Osteocyte (in vitro differentiated cells): ENCODE measurements around the gene C4orf17. TPM values are rescaled to one million over a fixed set of nuclear protein-coding genes. Genes with fewer than 3 reads are reported as not detected.

ENCODE experiments used
- DNase-seq: peaks from one replicate; pipeline ENCODE4 v3.0.0; 2021; ENCODE audit warnings: mixed read lengths; ENCODE audit not compliant: unreplicated experiment; ENCODE audit errors: extremely low spot score
- H3K27ac Mint-ChIP-seq: one replicate; pipeline ENCODE4 v1.8.0; 2021; ENCODE audit warnings: mild to moderate bottlenecking, mixed read lengths; ENCODE audit not compliant: unreplicated experiment
- H3K27me3 Mint-ChIP-seq: one replicate; pipeline ENCODE4 v1.8.0; 2021; ENCODE audit warnings: mixed read lengths; ENCODE audit not compliant: unreplicated experiment
- H3K36me3 Mint-ChIP-seq: one replicate; pipeline ENCODE4 v1.8.0; 2021; ENCODE audit warnings: mixed read lengths; ENCODE audit not compliant: unreplicated experiment
- H3K4me1 Mint-ChIP-seq: one replicate; pipeline ENCODE4 v1.8.0; 2021; ENCODE audit warnings: mixed read lengths; ENCODE audit not compliant: unreplicated experiment
- H3K4me3 Mint-ChIP-seq: one replicate; pipeline ENCODE4 v1.8.0; 2021; ENCODE audit warnings: mild to moderate bottlenecking, moderate library complexity, mixed read lengths; ENCODE audit not compliant: unreplicated experiment
- H3K9me3 Mint-ChIP-seq: one replicate; pipeline ENCODE4 v1.8.0; 2021; ENCODE audit warnings: mixed read lengths; ENCODE audit not compliant: unreplicated experiment
- total RNA-seq: library from RNA; stranded (reverse); gene quantifications from 2 replicates; pipeline ENCODE4 v1.2.1, GENCODE V29; 2021
- TF ChIP-seq, protein P1 (sequence below): fragments of 200-600 bp; sonication (generic); IDR thresholded peaks from 2 replicates; pipeline ENCODE4 v1.5.0; 2021; ENCODE audit warnings: antibody characterized with exemption, mild to moderate bottlenecking, moderate library complexity

The C4orf17 gene
- total RNA-seq, 1 donor from 2014 or later: not detected

DNA sequence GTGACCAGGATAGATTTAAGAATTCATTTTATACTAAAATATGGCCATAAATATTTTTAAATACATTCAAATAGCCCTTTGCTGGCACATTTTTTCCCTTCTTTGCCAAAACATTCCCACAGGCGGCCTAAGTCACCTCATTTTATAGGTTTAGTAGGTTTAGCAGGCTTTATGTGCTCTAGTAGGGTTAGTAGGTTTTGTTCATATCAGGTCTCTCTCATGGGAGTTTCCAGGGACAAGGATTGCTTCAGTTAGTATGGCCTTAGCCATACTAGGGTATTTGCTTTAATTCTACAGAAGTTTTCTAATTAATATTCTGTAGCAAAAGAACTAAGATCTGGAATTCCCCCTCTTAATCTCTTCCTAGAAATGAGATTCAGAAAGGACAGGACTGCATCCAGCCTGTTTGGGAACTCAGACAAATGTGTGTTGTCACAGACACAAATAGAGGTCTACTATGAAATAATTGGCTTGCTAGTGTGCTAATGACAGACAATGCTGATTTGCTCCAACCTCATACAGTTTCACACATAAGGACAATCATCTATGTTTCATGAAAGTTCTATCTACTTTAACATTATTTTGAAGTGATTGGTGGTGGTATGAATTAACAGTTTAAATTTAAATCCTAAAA, 63.0 kb downstream of the C4orf17 start:
- no peaks in the 10 kb centered on the region for H3K9me3 Mint-ChIP-seq
- no peak overlapping the region for H3K4me3 Mint-ChIP-seq
- no peaks in the 10 kb centered on the region for H3K36me3 Mint-ChIP-seq
- H3K4me1 Mint-ChIP-seq: no peaks in the 10 kb centered on the region
- H3K27ac Mint-ChIP-seq: no peak overlapping the region
- no peak for DNase-seq
- peaks cover 49% of the 10 kb centered on the region for H3K27me3 Mint-ChIP-seq
- TF ChIP-seq, protein P1, sequence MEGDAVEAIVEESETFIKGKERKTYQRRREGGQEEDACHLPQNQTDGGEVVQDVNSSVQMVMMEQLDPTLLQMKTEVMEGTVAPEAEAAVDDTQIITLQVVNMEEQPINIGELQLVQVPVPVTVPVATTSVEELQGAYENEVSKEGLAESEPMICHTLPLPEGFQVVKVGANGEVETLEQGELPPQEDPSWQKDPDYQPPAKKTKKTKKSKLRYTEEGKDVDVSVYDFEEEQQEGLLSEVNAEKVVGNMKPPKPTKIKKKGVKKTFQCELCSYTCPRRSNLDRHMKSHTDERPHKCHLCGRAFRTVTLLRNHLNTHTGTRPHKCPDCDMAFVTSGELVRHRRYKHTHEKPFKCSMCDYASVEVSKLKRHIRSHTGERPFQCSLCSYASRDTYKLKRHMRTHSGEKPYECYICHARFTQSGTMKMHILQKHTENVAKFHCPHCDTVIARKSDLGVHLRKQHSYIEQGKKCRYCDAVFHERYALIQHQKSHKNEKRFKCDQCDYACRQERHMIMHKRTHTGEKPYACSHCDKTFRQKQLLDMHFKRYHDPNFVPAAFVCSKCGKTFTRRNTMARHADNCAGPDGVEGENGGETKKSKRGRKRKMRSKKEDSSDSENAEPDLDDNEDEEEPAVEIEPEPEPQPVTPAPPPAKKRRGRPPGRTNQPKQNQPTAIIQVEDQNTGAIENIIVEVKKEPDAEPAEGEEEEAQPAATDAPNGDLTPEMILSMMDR: no peak

DNA sequence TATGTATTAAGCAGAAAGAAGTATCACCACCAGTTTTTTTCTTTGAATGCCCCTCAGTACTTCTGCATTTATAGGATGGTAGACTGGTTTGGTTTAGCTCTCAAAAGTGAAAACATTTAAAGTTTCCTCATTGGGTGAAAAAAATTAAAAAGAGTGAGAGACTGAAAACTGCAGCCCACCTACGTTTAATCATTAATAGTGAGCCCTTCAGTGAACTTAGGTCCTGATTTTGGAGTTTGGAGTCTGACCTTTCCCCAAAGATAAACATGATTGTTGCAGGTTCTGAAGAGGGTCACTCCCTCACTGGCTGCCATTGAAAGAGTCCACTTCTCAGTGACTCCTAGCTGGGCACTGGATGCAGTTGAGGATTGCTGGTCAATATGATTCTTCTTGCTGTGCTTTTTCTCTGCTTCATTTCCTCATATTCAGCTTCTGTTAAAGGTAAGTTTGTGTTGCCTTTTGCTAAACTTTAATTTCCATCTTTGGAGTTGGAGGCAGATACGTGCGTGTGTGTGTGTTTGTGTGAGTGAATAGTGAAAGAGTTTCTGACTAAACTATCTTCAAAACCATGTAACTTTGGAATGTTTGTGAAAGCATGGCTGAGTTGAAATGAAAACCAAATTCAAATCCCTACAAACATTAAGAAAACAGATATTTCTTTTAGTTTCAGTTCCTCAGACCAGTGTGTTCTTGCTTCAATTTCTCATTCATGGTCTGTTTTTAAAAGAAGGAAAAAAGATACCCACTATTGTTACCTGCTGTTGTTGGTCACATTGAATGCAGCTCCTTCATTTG, 63.9 kb downstream of the C4orf17 start, which contains the start of gene MTTP:
TSS of gene MTTP (plus strand) at position 295 of the 795 bp plus-strand sequence. CDS start at position 381, 86 bp downstream.
- TF ChIP-seq, protein P1: no peak
- Mint-ChIP-seq H3K9me3 (no peaks in the 10 kb centered on the region), H3K27me3 (peaks cover 51% of the 10 kb centered on the region), H3K4me1 (no peaks in the 10 kb centered on the region), H3K36me3 (no peaks in the 10 kb centered on the region), H3K4me3 (no peak within 1 kb of the TSS), H3K27ac (no peak within 1 kb of the TSS)
- DNase-seq: no peak

DNA sequence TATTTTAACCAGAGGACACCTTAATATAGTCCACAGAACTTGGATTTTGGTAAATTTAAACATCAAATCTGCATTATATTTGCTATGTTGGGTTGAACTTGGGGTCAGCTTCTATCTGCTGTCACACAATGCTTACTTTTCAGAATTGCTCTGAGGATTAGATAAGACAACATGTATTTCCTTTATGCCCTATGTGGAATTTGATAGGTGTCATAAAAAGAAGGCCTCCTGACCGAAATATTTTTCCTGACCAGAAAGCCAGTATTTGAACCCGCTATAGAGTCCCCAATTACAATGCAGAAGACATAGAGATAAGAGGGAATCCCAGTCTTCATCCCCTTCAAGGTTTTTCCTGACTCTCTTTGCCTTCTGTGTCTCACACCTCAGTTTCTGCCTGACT, 67.9 kb downstream of the C4orf17 start:
- TF ChIP-seq, protein P1: no peak
- no peak for DNase-seq
- Mint-ChIP-seq H3K27me3 (peaks cover 43% of the 10 kb centered on the region), H3K4me1 (no peaks in the 10 kb centered on the region), H3K9me3 (no peaks in the 10 kb centered on the region), H3K27ac (no peak overlapping the region), H3K4me3 (no peak overlapping the region), H3K36me3 (no peaks in the 10 kb centered on the region)

DNA sequence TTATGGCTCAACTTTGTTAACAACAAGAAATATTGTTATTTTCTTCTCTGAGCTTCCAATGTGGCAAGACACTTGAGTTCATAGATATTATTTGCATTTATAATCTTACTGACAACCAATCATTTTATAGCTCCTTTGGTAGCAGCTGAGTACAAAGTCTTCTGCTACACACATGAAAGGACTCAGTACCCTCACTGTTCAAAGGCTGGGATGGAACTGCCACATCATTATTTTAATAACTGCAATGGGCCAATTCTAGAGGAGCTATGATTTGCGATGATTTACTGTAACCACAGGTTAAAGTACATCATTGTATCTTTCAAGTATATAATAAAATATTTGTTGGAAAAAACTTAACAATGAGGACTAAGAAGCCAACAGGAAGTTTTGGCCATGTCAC, 74.7 kb downstream of the C4orf17 start:
- Mint-ChIP-seq H3K36me3 (no peaks in the 10 kb centered on the region), H3K4me1 (no peaks in the 10 kb centered on the region), H3K9me3 (no peaks in the 10 kb centered on the region), H3K27me3 (peaks cover 39% of the 10 kb centered on the region), H3K27ac (no peak overlapping the region), H3K4me3 (no peak overlapping the region)
- DNase-seq: no peak
- TF ChIP-seq, protein P1: no peak

DNA sequence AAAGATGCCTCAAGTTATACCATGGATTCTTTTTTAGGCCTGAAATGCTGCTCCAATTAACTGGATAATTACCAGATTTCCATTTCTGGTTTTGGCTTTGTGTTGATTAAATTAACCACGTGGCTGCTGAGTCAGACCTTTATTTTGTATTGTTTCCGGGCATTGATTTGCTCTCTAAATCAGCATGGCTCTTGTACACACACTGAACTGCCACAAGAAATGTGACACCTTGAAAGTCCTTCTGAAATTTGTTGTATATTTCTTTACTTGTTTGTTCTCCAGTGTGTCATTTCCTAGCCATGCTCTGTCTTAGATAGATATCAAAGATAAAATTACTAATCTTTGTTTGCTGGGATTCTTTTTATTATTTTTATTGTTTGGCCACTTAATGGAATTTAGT, 75.5 kb downstream of the C4orf17 start:
- Mint-ChIP-seq H3K9me3 (no peaks in the 10 kb centered on the region), H3K4me1 (no peaks in the 10 kb centered on the region), H3K36me3 (no peaks in the 10 kb centered on the region), H3K27me3 (peaks cover 33% of the 10 kb centered on the region), H3K4me3 (no peak overlapping the region), H3K27ac (no peak overlapping the region)
- no peak for DNase-seq
- TF ChIP-seq, protein P1: no peak
